Smooth muscle cell (in vitro differentiated cells): ENCODE data around the gene KLF11. TPM values are rescaled to one million over a fixed set of nuclear protein-coding genes. Genes with fewer than 3 reads are reported as not detected.
A peak's percentile ranks its signal among the peaks of the same experiment; 100 is the strongest.

Experiments used
- DNase-seq: peaks from one replicate; lab custom pipeline; 2025; ENCODE audit not compliant: unreplicated experiment; lab: John Stamatoyannopoulos, UW
- H2AFZ ChIP-seq: fragments of 200-600 bp; sonication (generic); 2 replicates; pipeline ENCODE4 v1.6.0; 2016; ENCODE audit warnings: antibody characterized with exemption, low read depth, mild to moderate bottlenecking
- H3F3A ChIP-seq: fragments of 200-600 bp; sonication (generic); 2 replicates; pipeline ENCODE4 v1.6.0; 2017; ENCODE audit warnings: antibody characterized with exemption, low read depth
- H3K27ac ChIP-seq: fragments of 200-600 bp; sonication (generic); 2 replicates; pipeline ENCODE4 v1.5.1; 2016; ENCODE audit warnings: low read depth, mild to moderate bottlenecking
- H3K27me3 ChIP-seq: fragments of 200-600 bp; sonication (generic); 2 replicates; pipeline ENCODE4 v1.6.1; 2016; ENCODE audit warnings: low read depth, mild to moderate bottlenecking
- H3K36me3 ChIP-seq: fragments of 200-600 bp; sonication (generic); 2 replicates; pipeline ENCODE4 v1.5.1; 2016; ENCODE audit warnings: low read depth
- H3K4me1 ChIP-seq: fragments of 200-600 bp; sonication (generic); 2 replicates; pipeline ENCODE4 v1.5.1; 2016; ENCODE audit warnings: low read depth
- H3K4me2 ChIP-seq: fragments of 200-600 bp; sonication (generic); 2 replicates; pipeline ENCODE4 v1.6.0; 2016; ENCODE audit warnings: mild to moderate bottlenecking
- H3K4me3 ChIP-seq: fragments of 200-600 bp; sonication (generic); 2 replicates; pipeline ENCODE4 v1.5.1; 2016; ENCODE audit warnings: mild to moderate bottlenecking
- H3K79me2 ChIP-seq: fragments of 200-600 bp; sonication (generic); 2 replicates; pipeline ENCODE4 v1.6.0; 2016; ENCODE audit warnings: low read depth, mild to moderate bottlenecking
- H3K9ac ChIP-seq: fragments of 200-600 bp; sonication (generic); 2 replicates; pipeline ENCODE4 v1.6.0; 2016; ENCODE audit warnings: low read depth
- H3K9me3 ChIP-seq: fragments of 200-600 bp; sonication (generic); replicated peaks from 2 replicates; pipeline ENCODE4 v1.5.1; 2016; ENCODE audit warnings: low read depth
- H4K20me1 ChIP-seq: fragments of 200-600 bp; sonication (generic); 2 replicates; pipeline ENCODE4 v1.6.0; 2016; ENCODE audit warnings: low read depth
- WGBS: methylation state at CpG from one replicate; pipeline ENCODE4 v1.1.7; 2016; ENCODE audit warnings: low lambda C conversion rate; 5-methylcytosine and 5-hydroxymethylcytosine counted together
- polyA plus RNA-seq: library from polyadenylated mRNA; unstranded; fragments of >200 nt; fragmentation: Nextera tagmentation; extraction: Ambion mirVana; gene quantifications from 2 replicates; pipeline ENCODE4 v1.2.1, GENCODE V29; 2016
- total RNA-seq: library from RNA; depleted of rRNA; stranded (reverse); fragments of >200 nt; gene quantifications from 2 replicates; pipeline ENCODE4 v1.2.3, GENCODE V29; 2014
- TF ChIP-seq, protein P1 (sequence below): fragments of 200-600 bp; sonication (generic); IDR thresholded peaks from 2 replicates; pipeline ENCODE4 v1.5.1; 2017; ENCODE audit warnings: borderline replicate concordance, mild to moderate bottlenecking, antibody characterized with exemption; ENCODE audit not compliant: insufficient read depth, poor library complexity, severe bottlenecking

Gene KLF11
- total and polyA plus RNA-seq, 2 experiments from 2014 or later = 9.9 to 12.7 TPM

DNA sequence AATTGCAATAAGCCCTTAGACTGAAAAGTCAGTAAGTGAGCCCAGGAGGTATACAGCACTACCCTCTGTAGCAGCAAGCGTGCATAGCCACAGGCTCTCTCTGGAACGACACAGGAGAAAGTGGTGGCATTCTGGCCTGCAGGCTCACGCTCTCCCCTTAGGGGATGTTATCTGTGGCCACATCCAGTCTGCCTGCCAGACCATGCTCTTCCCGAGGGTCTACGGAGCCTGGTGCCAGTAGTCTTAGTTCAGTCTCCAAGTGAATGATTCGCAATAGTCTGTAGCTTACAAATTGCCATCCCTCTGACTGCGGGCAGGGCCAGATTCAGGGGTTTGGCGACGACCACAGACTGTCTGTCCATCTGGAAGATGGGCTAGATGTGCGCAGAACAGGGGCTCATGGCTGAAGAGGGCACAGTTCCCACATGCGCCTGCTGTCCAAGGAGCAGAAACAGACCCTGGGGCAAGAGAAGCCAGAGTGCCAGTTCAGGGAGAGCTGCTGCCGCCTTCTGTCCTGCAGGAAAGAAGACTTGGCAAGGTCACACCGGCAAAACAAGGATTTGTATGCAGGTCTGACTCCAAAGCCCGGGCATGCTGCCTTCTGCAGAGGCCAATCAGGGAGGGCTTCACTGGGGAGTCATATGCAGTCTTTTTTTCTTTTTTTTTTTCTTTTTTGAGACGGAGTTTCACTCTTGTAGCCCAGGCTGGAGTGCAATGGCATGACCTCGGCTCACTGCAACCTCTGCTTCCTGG, 3.5 kb upstream of the KLF11 start:
- peaks cover 7% of the 10 kb centered on the region for H4K20me1 ChIP-seq
- H3K27me3 ChIP-seq = no peaks in the 10 kb centered on the region
- no peak overlapping the region for H3K9ac ChIP-seq
- H2AFZ ChIP-seq = no peak overlapping the region
- H3K4me1 ChIP-seq = peaks cover 9% of the 10 kb centered on the region
- no peak for DNase-seq
- H3K4me3 ChIP-seq = no peak overlapping the region
- TF ChIP-seq, protein P1, sequence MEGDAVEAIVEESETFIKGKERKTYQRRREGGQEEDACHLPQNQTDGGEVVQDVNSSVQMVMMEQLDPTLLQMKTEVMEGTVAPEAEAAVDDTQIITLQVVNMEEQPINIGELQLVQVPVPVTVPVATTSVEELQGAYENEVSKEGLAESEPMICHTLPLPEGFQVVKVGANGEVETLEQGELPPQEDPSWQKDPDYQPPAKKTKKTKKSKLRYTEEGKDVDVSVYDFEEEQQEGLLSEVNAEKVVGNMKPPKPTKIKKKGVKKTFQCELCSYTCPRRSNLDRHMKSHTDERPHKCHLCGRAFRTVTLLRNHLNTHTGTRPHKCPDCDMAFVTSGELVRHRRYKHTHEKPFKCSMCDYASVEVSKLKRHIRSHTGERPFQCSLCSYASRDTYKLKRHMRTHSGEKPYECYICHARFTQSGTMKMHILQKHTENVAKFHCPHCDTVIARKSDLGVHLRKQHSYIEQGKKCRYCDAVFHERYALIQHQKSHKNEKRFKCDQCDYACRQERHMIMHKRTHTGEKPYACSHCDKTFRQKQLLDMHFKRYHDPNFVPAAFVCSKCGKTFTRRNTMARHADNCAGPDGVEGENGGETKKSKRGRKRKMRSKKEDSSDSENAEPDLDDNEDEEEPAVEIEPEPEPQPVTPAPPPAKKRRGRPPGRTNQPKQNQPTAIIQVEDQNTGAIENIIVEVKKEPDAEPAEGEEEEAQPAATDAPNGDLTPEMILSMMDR = no peak
- H3K27ac ChIP-seq = no peak overlapping the region
- H3K36me3 ChIP-seq = no peaks in the 10 kb centered on the region
- no peaks in the 10 kb centered on the region for H3K79me2 ChIP-seq
- H3K4me2 ChIP-seq = no peak overlapping the region
- WGBS = 80% methylated on average over 16 of the region's 16 CpGs
- H3K9me3 ChIP-seq = no peaks in the 10 kb centered on the region
- H3F3A ChIP-seq = peaks cover 6% of the 10 kb centered on the region

GRCh38 chr2:10041711-10042110, 1.6 kb upstream of the KLF11 start:
- Histone ChIP-seq H3F3A (peaks cover 17% of the 10 kb centered on the region), H3K4me3 (no peak overlapping the region), H3K9ac (no peak overlapping the region), H4K20me1 (peaks cover 23% of the 10 kb centered on the region), H2AFZ (no peak overlapping the region), H3K4me1 (peaks cover 9% of the 10 kb centered on the region), H3K36me3 (no peaks in the 10 kb centered on the region), H3K27me3 (no peaks in the 10 kb centered on the region), H3K4me2 (no peak overlapping the region), H3K9me3 (no peaks in the 10 kb centered on the region), H3K27ac (no peak overlapping the region), H3K79me2 (no peaks in the 10 kb centered on the region)
- TF ChIP-seq, protein P1 = no peak
- DNase-seq = no peak
- 98% methylated on average over 14 of the region's 14 CpGs for WGBS

- H3K4me1 ChIP-seq = peaks cover 9% of the 10 kb centered on the region
- peak overlapping the region; percentile 82 for H2AFZ ChIP-seq
- peak; percentile 58 for DNase-seq
- H3K4me3 ChIP-seq = peak overlapping the region; percentile 56
- TF ChIP-seq, protein P1 = no peak
- no peaks in the 10 kb centered on the region for H3K36me3 ChIP-seq
- no peaks in the 10 kb centered on the region for H3K9me3 ChIP-seq
- peak overlapping the region; percentile 54 for H3K9ac ChIP-seq
- H3K27me3 ChIP-seq = no peaks in the 10 kb centered on the region
- H3F3A ChIP-seq = peaks cover 17% of the 10 kb centered on the region
- WGBS = 14% methylated on average over 51 of the region's 54 CpGs
- no peaks in the 10 kb centered on the region for H3K79me2 ChIP-seq
- peak overlapping the region; percentile 89 for H3K4me2 ChIP-seq
- peaks cover 23% of the 10 kb centered on the region for H4K20me1 ChIP-seq
- peak overlapping the region; percentile 78 for H3K27ac ChIP-seq
Measured at GRCh38 chr2:10042301-10043161, 819 bp upstream of the KLF11 start.
